ENCODE measurements around the gene CEACAM7.
"Not testable (repeated sequence)": the region's sequence is repeated elsewhere in the genome, so short reads cannot be mapped to it uniquely, and the experiment has no call there.

CEACAM7 gene

GRCh38 chr19:41687419-41687818 is 651 bp downstream of the CEACAM7 start:
- H3K4me3 ChIP-seq (ENCODE audit: low read length), result no peak overlapping the region
- DNase-seq (ENCODE audit: low read depth), result no peak
- no peak for TF ChIP-seq CTCF (conservative IDR thresholded peaks at IDR 0.05; ENCODE audit: low read depth, low read length)

- no peak for TF ChIP-seq CTCF (conservative IDR thresholded peaks at IDR 0.05; ENCODE audit: low read depth, low read length)
- no peak overlapping the region for H3K4me3 ChIP-seq (ENCODE audit: low read length)
- no peak for DNase-seq (ENCODE audit: low read depth)
Measured at GRCh38 chr19:41682437-41682836, 5.6 kb downstream of the CEACAM7 start.

GRCh38 chr19:41671486-41671885 is 16.6 kb downstream of the CEACAM7 start:
- no peak overlapping the region for H3K4me3 ChIP-seq (ENCODE audit: low read length)
- TF ChIP-seq CTCF (conservative IDR thresholded peaks at IDR 0.05; ENCODE audit: low read depth, low read length), result no peak
- DNase-seq (ENCODE audit: low read depth), result no peak

GRCh38 chr19:41670755-41671154 is 17.3 kb downstream of the CEACAM7 start:
- DNase-seq (ENCODE audit: low read depth), result no peak
- H3K4me3 ChIP-seq (ENCODE audit: low read length), result no peak overlapping the region
- no peak for TF ChIP-seq CTCF (conservative IDR thresholded peaks at IDR 0.05; ENCODE audit: low read depth, low read length)

GRCh38 chr19:41668315-41668714 is 19.8 kb downstream of the CEACAM7 start:
- no peak for DNase-seq (ENCODE audit: low read depth)
- no peak overlapping the region for H3K4me3 ChIP-seq (ENCODE audit: low read length)
- no peak for TF ChIP-seq CTCF (conservative IDR thresholded peaks at IDR 0.05; ENCODE audit: low read depth, low read length)

- no peak overlapping the region for H3K4me3 ChIP-seq (ENCODE audit: low read length)
- TF ChIP-seq CTCF (conservative IDR thresholded peaks at IDR 0.05; ENCODE audit: low read depth, low read length), result no peak
- no peak for DNase-seq (ENCODE audit: low read depth)
Measured at GRCh38 chr19:41666075-41666474, 22.0 kb downstream of the CEACAM7 start.

GRCh38 chr19:41657157-41657556 is 30.9 kb downstream of the CEACAM7 start:
- no peak for DNase-seq (ENCODE audit: low read depth)
- TF ChIP-seq CTCF (conservative IDR thresholded peaks at IDR 0.05; ENCODE audit: low read depth, low read length), result no peak
- no peak overlapping the region for H3K4me3 ChIP-seq (ENCODE audit: low read length)

- not testable (repeated sequence) for H3K4me3 ChIP-seq (ENCODE audit: low read length); DNase-seq (ENCODE audit: low read depth)
Measured at GRCh38 chr19:41656756-41657155, 31.3 kb downstream of the CEACAM7 start.

Measured in retinal pigment epithelial cell (primary cell).